ENCODE data around the gene CREB3L2. TPM values are rescaled to one million over a fixed set of nuclear protein-coding genes. Genes with fewer than 3 reads are reported as not detected.
A peak's percentile ranks its signal among the peaks of the same experiment; 100 is the strongest.

The CREB3L2 gene
- total and polyA plus RNA-seq, 2 of the 13 experiments (the other 11 are each of a cell fraction or from before 2014, with no cell fraction given): 22.1 to 41.1 TPM

DNA sequence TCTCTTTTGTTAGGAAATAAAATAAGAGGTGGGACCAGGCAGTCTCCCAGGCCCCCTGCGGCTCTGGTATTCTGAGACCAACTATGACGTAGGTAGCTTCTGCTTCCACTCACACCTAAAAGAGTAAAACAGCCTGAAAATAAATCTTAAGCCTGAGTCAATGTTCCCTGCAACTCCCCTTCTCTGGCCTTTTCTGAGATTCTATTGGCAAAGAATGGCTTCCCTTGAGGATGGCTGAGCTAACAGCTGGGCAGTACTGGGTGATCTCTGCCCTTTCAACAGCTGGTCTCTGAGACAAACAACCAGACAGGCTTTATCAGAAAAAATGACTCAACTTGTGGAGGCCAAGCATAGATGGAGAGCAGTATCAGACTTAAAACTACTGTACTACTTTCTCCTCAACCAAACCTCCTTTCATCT lies 58.7 kb downstream of the CREB3L2 start (continued):
- TF ChIP-seq AKNA (CRISPR knock-in tag; IDR thresholded peaks at IDR 0.05; ENCODE audit: borderline replicate concordance) (no peak), MAF1 (CRISPR knock-in tag; IDR thresholded peaks at IDR 0.05; ENCODE audit: borderline replicate concordance) (no peak), ZNF747 (CRISPR knock-in tag; IDR thresholded peaks at IDR 0.05; ENCODE audit: borderline replicate concordance) (no peak), ZNF281 (CRISPR knock-in tag; IDR thresholded peaks at IDR 0.05; ENCODE audit: borderline replicate concordance) (no peak), ZNF766 (CRISPR knock-in tag; IDR thresholded peaks at IDR 0.05; ENCODE audit: borderline replicate concordance) (no peak), FOXA3 (CRISPR knock-in tag; IDR thresholded peaks at IDR 0.05) (0 out of 2 replicates have a peak, but pooled peaks have one; percentile 13), ZFP36 (IDR thresholded peaks at IDR 0.05; ENCODE audit: borderline replicate concordance, low read depth, low read length, partially characterized antibody) (no peak), GRHL1 (CRISPR knock-in tag; conservative IDR thresholded peaks at IDR 0.05) (no peak), ZNF17 (CRISPR knock-in tag; IDR thresholded peaks at IDR 0.05) (no peak), TEAD2 (CRISPR knock-in tag; IDR thresholded peaks at IDR 0.05) (no peak), ZNF264 (CRISPR knock-in tag; IDR thresholded peaks at IDR 0.05) (no peak), ZNF432 (CRISPR knock-in tag; IDR thresholded peaks at IDR 0.05; ENCODE audit: borderline replicate concordance) (no peak), HOXA5 (CRISPR knock-in tag; IDR thresholded peaks at IDR 0.05) (no peak), AKAP8 (CRISPR knock-in tag; IDR thresholded peaks at IDR 0.05) (no peak), ARNTL (CRISPR knock-in tag; IDR thresholded peaks at IDR 0.05) (no peak), ZNF20 (CRISPR knock-in tag; IDR thresholded peaks at IDR 0.05) (no peak)
- TF ChIP-seq, protein P1, sequence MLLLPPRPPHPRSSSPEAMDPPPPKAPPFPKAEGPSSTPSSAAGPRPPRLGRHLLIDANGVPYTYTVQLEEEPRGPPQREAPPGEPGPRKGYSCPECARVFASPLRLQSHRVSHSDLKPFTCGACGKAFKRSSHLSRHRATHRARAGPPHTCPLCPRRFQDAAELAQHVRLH (CRISPR knock-in tag; IDR thresholded peaks at IDR 0.05; ENCODE audit: borderline replicate concordance, low read depth): no peak
- TF ChIP-seq, protein P2, sequence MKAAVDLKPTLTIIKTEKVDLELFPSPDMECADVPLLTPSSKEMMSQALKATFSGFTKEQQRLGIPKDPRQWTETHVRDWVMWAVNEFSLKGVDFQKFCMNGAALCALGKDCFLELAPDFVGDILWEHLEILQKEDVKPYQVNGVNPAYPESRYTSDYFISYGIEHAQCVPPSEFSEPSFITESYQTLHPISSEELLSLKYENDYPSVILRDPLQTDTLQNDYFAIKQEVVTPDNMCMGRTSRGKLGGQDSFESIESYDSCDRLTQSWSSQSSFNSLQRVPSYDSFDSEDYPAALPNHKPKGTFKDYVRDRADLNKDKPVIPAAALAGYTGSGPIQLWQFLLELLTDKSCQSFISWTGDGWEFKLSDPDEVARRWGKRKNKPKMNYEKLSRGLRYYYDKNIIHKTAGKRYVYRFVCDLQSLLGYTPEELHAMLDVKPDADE (CRISPR knock-in tag; IDR thresholded peaks at IDR 0.05): no peak
- TF ChIP-seq, protein P3, sequence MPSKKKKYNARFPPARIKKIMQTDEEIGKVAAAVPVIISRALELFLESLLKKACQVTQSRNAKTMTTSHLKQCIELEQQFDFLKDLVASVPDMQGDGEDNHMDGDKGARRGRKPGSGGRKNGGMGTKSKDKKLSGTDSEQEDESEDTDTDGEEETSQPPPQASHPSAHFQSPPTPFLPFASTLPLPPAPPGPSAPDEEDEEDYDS (CRISPR knock-in tag; IDR thresholded peaks at IDR 0.05): no peak
